Neural crest cell (in vitro differentiated cells): ENCODE results near the gene PGM1. TPM values are rescaled to one million over a fixed set of nuclear protein-coding genes. Genes with fewer than 3 reads are reported as not detected.

Source experiments
- DNase-seq: peaks from one replicate; pipeline ENCODE4 v3.0.0; 2021; ENCODE audit warnings: low read depth, mixed read lengths, low spot score
- H3K27ac Mint-ChIP-seq: one replicate; pipeline ENCODE4 v1.8.0; 2021; ENCODE audit warnings: mild to moderate bottlenecking, mixed read lengths; ENCODE audit not compliant: unreplicated experiment
- H3K27me3 Mint-ChIP-seq: 2 replicates; pipeline ENCODE4 v1.8.0; 2021; ENCODE audit warnings: low read depth, mild to moderate bottlenecking, mixed read lengths
- H3K36me3 Mint-ChIP-seq: 2 replicates; pipeline ENCODE4 v1.8.0; 2021; ENCODE audit warnings: low read depth, mild to moderate bottlenecking, mixed read lengths
- H3K4me1 Mint-ChIP-seq: 2 replicates; pipeline ENCODE4 v1.8.0; 2021; ENCODE audit warnings: mixed read lengths
- H3K4me3 Mint-ChIP-seq: one replicate; pipeline ENCODE4 v1.8.0; 2021; ENCODE audit warnings: mild to moderate bottlenecking, mixed read lengths
- H3K9me3 Mint-ChIP-seq: 2 replicates; pipeline ENCODE4 v1.8.0; 2021; ENCODE audit warnings: mixed read lengths
- CTCF ChIP-seq: fragments of 200-600 bp; sonication (generic); conservative IDR thresholded peaks from 2 replicates; pipeline ENCODE4 v1.5.0; 2021; ENCODE audit warnings: antibody characterized with exemption, mild to moderate bottlenecking
- total RNA-seq: library from RNA; stranded (reverse); gene quantifications from 2 replicates; pipeline ENCODE4 v1.2.1, GENCODE V29; 2021

Gene PGM1
- total RNA-seq, 1 donor from 2014 or later = 35.3 TPM

- Mint-ChIP-seq H3K4me1 (peaks cover 19% of the 10 kb centered on the region), H3K27ac (no peak overlapping the region), H3K27me3 (peaks cover 5% of the 10 kb centered on the region), H3K36me3 (no peaks in the 10 kb centered on the region), H3K9me3 (no peaks in the 10 kb centered on the region), H3K4me3 (no peak overlapping the region)
- no peak for DNase-seq
- TF ChIP-seq CTCF = no peak
Observed at GRCh38 chr1:63619558-63619957, 26.3 kb downstream of the PGM1 start.

GRCh38 chr1:63620671-63621070 is 27.5 kb downstream of the PGM1 start:
- H3K36me3 Mint-ChIP-seq = no peaks in the 10 kb centered on the region
- no peak for TF ChIP-seq CTCF
- no peak overlapping the region for H3K27ac Mint-ChIP-seq
- no peak for DNase-seq
- H3K9me3 Mint-ChIP-seq = no peaks in the 10 kb centered on the region
- peaks cover 5% of the 10 kb centered on the region for H3K27me3 Mint-ChIP-seq
- H3K4me3 Mint-ChIP-seq = no peak overlapping the region
- H3K4me1 Mint-ChIP-seq = peaks cover 19% of the 10 kb centered on the region

- H3K4me3 Mint-ChIP-seq = no peak overlapping the region
- H3K9me3 Mint-ChIP-seq = no peaks in the 10 kb centered on the region
- peaks cover 15% of the 10 kb centered on the region for H3K4me1 Mint-ChIP-seq
- H3K27ac Mint-ChIP-seq = no peak overlapping the region
- no peak for DNase-seq
- H3K36me3 Mint-ChIP-seq = no peaks in the 10 kb centered on the region
- H3K27me3 Mint-ChIP-seq = peaks cover 5% of the 10 kb centered on the region
- TF ChIP-seq CTCF = no peak
Observed at GRCh38 chr1:63621075-63621474, 27.9 kb downstream of the PGM1 start.

GRCh38 chr1:63621698-63622097 is 28.5 kb downstream of the PGM1 start:
- Mint-ChIP-seq H3K27ac (no peak overlapping the region), H3K4me1 (peaks cover 15% of the 10 kb centered on the region), H3K4me3 (no peak overlapping the region), H3K9me3 (no peaks in the 10 kb centered on the region), H3K36me3 (no peaks in the 10 kb centered on the region), H3K27me3 (peaks cover 5% of the 10 kb centered on the region)
- no peak for DNase-seq
- no peak for TF ChIP-seq CTCF

- H3K36me3 Mint-ChIP-seq = peaks cover under 1% of the 10 kb centered on the region
- no peak overlapping the region for H3K4me3 Mint-ChIP-seq
- peaks cover 5% of the 10 kb centered on the region for H3K27me3 Mint-ChIP-seq
- H3K9me3 Mint-ChIP-seq = no peaks in the 10 kb centered on the region
- no peak for DNase-seq
- peaks cover 15% of the 10 kb centered on the region for H3K4me1 Mint-ChIP-seq
- no peak for TF ChIP-seq CTCF
- no peak overlapping the region for H3K27ac Mint-ChIP-seq
Observed at GRCh38 chr1:63622849-63623566, 29.8 kb downstream of the PGM1 start.
